ENCODE data around the gene TJP1.

DNA sequence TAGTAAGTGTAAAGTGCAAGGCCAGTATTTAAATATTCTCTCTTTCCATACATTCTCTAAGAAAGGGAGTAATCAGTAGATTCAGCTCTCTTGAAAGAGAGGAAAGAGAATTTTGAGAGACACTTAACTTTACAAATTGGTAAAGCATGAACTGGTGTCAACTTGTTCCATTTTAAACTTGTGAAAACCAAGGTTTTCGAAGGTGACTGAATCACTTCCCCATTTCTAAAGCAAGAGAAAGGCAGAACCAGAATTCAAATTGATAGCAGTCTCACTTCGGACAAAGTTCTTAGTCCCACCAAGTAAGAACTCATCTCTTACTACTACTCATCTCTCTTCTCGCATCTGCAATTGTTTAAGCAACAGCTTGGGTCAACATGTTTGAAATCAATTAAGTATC is 22.4 kb downstream of the TJP1 start:
- TF ChIP-seq, protein P1, sequence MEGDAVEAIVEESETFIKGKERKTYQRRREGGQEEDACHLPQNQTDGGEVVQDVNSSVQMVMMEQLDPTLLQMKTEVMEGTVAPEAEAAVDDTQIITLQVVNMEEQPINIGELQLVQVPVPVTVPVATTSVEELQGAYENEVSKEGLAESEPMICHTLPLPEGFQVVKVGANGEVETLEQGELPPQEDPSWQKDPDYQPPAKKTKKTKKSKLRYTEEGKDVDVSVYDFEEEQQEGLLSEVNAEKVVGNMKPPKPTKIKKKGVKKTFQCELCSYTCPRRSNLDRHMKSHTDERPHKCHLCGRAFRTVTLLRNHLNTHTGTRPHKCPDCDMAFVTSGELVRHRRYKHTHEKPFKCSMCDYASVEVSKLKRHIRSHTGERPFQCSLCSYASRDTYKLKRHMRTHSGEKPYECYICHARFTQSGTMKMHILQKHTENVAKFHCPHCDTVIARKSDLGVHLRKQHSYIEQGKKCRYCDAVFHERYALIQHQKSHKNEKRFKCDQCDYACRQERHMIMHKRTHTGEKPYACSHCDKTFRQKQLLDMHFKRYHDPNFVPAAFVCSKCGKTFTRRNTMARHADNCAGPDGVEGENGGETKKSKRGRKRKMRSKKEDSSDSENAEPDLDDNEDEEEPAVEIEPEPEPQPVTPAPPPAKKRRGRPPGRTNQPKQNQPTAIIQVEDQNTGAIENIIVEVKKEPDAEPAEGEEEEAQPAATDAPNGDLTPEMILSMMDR (IDR thresholded peaks at IDR 0.05 in 4 of 5, conservative IDR thresholded peaks at IDR 0.05 in 1 of 5), result no peak
- TF ChIP-seq POLR2A (IDR thresholded peaks at IDR 0.05), result no peak
